CD4-positive, CD25-positive, alpha-beta regulatory T cell (primary cell): ENCODE measurements around the gene ASB13. TPM values are rescaled to one million over a fixed set of nuclear protein-coding genes. Genes with fewer than 3 reads are reported as not detected.

Experiments
- ATAC-seq, 2 donors: fragments of 150-1000 bp; cut with Tn5 transposase; one replicate each; pipeline ENCODE4 v1.10.0; 2021; ENCODE audit warnings: low read depth in 2 of 2, moderate number of reproducible peaks in 2 of 2, moderate library complexity in 1 of 2
- DNase-seq, 3 donors: peaks; one replicate each; pipeline versions ENCODE4 v3.0.0 to v3.0.0-alpha.2; 2012 to 2022; ENCODE audit warnings: mixed read lengths in 1 of 3
- H3K27ac ChIP-seq: one replicate; pipeline ENCODE4 v1.7.0; 2013; ENCODE audit warnings: mild to moderate bottlenecking, low read length; ENCODE audit not compliant: insufficient read depth, poor library complexity, severe bottlenecking
- H3K27me3 ChIP-seq: one replicate; pipeline ENCODE4 v1.7.0; 2013; ENCODE audit warnings: low read length; ENCODE audit not compliant: control insufficient read depth, insufficient read depth
- H3K36me3 ChIP-seq: one replicate; pipeline ENCODE4 v1.7.0; 2013; ENCODE audit warnings: mild to moderate bottlenecking, low read length, moderate library complexity; ENCODE audit not compliant: control insufficient read depth, insufficient read depth
- H3K4me1 ChIP-seq: 2 replicates; pipeline ENCODE4 v1.7.0; 2013; ENCODE audit warnings: mild to moderate bottlenecking, low read length; ENCODE audit not compliant: insufficient read depth, control insufficient read depth, poor library complexity, severe bottlenecking
- H3K4me3 ChIP-seq: one replicate; pipeline ENCODE4 v1.7.0; 2013; ENCODE audit warnings: low read depth, mild to moderate bottlenecking, low read length, moderate library complexity
- H3K9me3 ChIP-seq, 2 experiments: 1 replicate in 1 of 2; 2 replicates in 1 of 2; pipeline ENCODE4 v1.7.0; 2013; ENCODE audit warnings: low read length in 2 of 2, mild to moderate bottlenecking in 1 of 2, moderate library complexity in 1 of 2; ENCODE audit not compliant: control insufficient read depth in 2 of 2
- H3K27ac Mint-ChIP-seq, 3 donors: one replicate each; pipeline ENCODE4 v1.8.0; 2020 to 2022; ENCODE audit warnings: mild to moderate bottlenecking in 3 of 3, mixed read lengths in 3 of 3, moderate library complexity in 2 of 3
- H3K27me3 Mint-ChIP-seq: one replicate; pipeline ENCODE4 v1.8.0; 2022; ENCODE audit warnings: mild to moderate bottlenecking, mixed read lengths
- H3K36me3 Mint-ChIP-seq: one replicate; pipeline ENCODE4 v1.8.0; 2020; ENCODE audit warnings: mixed read lengths
- H3K4me1 Mint-ChIP-seq, 4 donors: one replicate each; pipeline ENCODE4 v1.8.0; 2020 to 2022; ENCODE audit warnings: mixed read lengths in 4 of 4, mild to moderate bottlenecking in 1 of 4
- H3K4me3 Mint-ChIP-seq, 4 donors: one replicate each; pipeline ENCODE4 v1.8.0; 2020 to 2022; ENCODE audit warnings: mild to moderate bottlenecking in 4 of 4, mixed read lengths in 4 of 4, moderate library complexity in 3 of 4
- H3K9me3 Mint-ChIP-seq, 7 donors: one replicate each; pipeline ENCODE4 v1.8.0; 2020 to 2022; ENCODE audit warnings: mixed read lengths in 7 of 7, mild to moderate bottlenecking in 3 of 7, moderate library complexity in 2 of 7
- polyA plus RNA-seq, 4 donors: library from polyadenylated mRNA; unstranded; fragments of 300-500 nt; fragmentation: Illumina TruSeq; gene quantifications; one replicate each; pipeline ENCODE4 v1.2.3, GENCODE V29; 2021
- total RNA-seq: library from RNA; stranded (reverse); gene quantifications from one replicate; pipeline ENCODE4 v1.2.3, GENCODE V29; 2022

Gene ASB13
- total and polyA plus RNA-seq, 5 donors from 2014 or later: 2.9 to 16.0 (median 12.6) TPM

- Histone ChIP-seq H3K27me3 (no peaks in the 10 kb centered on the region), H3K4me1 (peaks cover 9% of the 10 kb centered on the region), H3K9me3 (no peaks in the 10 kb centered on the region), H3K4me3 (no peak overlapping the region), H3K36me3 (no peaks in the 10 kb centered on the region), H3K27ac (no peak overlapping the region)
- Mint-ChIP-seq H3K4me1 (peaks cover 11 to 58% (median 28%) of the 10 kb centered on the region in 4 donors), H3K9me3 (no peaks in the 10 kb centered on the region), H3K27me3 (peaks cover 4% of the 10 kb centered on the region), H3K36me3 (no peaks in the 10 kb centered on the region), H3K4me3 (peak overlapping the region in 2 of 4 donors; percentile 59 to 79), H3K27ac (peak overlapping the region in 2 of 3 donors; percentile 8 to 44)
- ATAC-seq (peak; percentile 69 to 71), DNase-seq (peak in 1 of 3 donors; percentile 40)
Observed at GRCh38 chr10:5659702-5660528, 6.5 kb downstream of the ASB13 start.

- Histone ChIP-seq H3K27me3 (no peaks in the 10 kb centered on the region), H3K9me3 (no peaks in the 10 kb centered on the region), H3K4me3 (no peak overlapping the region), H3K4me1 (peaks cover 9% of the 10 kb centered on the region), H3K27ac (no peak overlapping the region), H3K36me3 (no peaks in the 10 kb centered on the region)
- H3K27ac Mint-ChIP-seq: peak overlapping the region in 1 of 3 donors; percentile 44
- H3K27me3 Mint-ChIP-seq: peaks cover 4% of the 10 kb centered on the region
- H3K36me3 Mint-ChIP-seq: no peaks in the 10 kb centered on the region
- no peaks in the 10 kb centered on the region for H3K9me3 Mint-ChIP-seq
- ATAC-seq (no peak), DNase-seq (no peak)
- peaks cover 11 to 62% (median 26%) of the 10 kb centered on the region in 4 donors for H3K4me1 Mint-ChIP-seq
- H3K4me3 Mint-ChIP-seq: peak overlapping the region in 1 of 4 donors; percentile 79
Observed at GRCh38 chr10:5658871-5659618, 7.3 kb downstream of the ASB13 start.

- Mint-ChIP-seq H3K27ac (peak overlapping the region in 2 of 3 donors; percentile 72 to 79), H3K4me1 (peaks cover 11 to 58% (median 25%) of the 10 kb centered on the region in 4 donors), H3K36me3 (no peaks in the 10 kb centered on the region), H3K9me3 (no peaks in the 10 kb centered on the region), H3K4me3 (peak overlapping the region; percentile 0 to 51 (median 40)), H3K27me3 (peaks cover 4% of the 10 kb centered on the region)
- H3K9me3 ChIP-seq: no peaks in the 10 kb centered on the region
- H3K27me3 ChIP-seq: no peaks in the 10 kb centered on the region
- peaks cover 9% of the 10 kb centered on the region for H3K4me1 ChIP-seq
- no peak for ATAC-seq
- peak in 2 of 3 donors; percentile 14 to 37 for DNase-seq
- H3K27ac ChIP-seq: no peak overlapping the region
- peak overlapping the region; percentile 54 for H3K4me3 ChIP-seq
- H3K36me3 ChIP-seq: no peaks in the 10 kb centered on the region
Observed at GRCh38 chr10:5656737-5657579, 9.4 kb downstream of the ASB13 start.

GRCh38 chr10:5655121-5655520, 11.3 kb downstream of the ASB13 start:
- Mint-ChIP-seq H3K27ac (peak overlapping the region in 2 of 3 donors; percentile 64 to 67), H3K27me3 (peaks cover 4% of the 10 kb centered on the region), H3K4me3 (peak overlapping the region in 1 of 4 donors; percentile 9), H3K4me1 (peaks cover 11 to 49% (median 22%) of the 10 kb centered on the region in 4 donors), H3K9me3 (no peaks in the 10 kb centered on the region), H3K36me3 (peaks cover 2% of the 10 kb centered on the region)
- H3K4me1 ChIP-seq: peaks cover 9% of the 10 kb centered on the region
- DNase-seq (peak in 1 of 3 donors; percentile 37), ATAC-seq (no peak)
- no peak overlapping the region for H3K27ac ChIP-seq
- H3K9me3 ChIP-seq: no peaks in the 10 kb centered on the region
- no peak overlapping the region for H3K4me3 ChIP-seq
- H3K36me3 ChIP-seq: no peaks in the 10 kb centered on the region
- H3K27me3 ChIP-seq: no peaks in the 10 kb centered on the region

GRCh38 chr10:5654218-5654755, 12.1 kb downstream of the ASB13 start:
- Histone ChIP-seq H3K9me3 (no peaks in the 10 kb centered on the region), H3K27me3 (no peaks in the 10 kb centered on the region), H3K27ac (no peak overlapping the region), H3K4me1 (peaks cover 9% of the 10 kb centered on the region), H3K36me3 (no peaks in the 10 kb centered on the region), H3K4me3 (no peak overlapping the region)
- Mint-ChIP-seq H3K4me1 (peaks cover 11 to 45% (median 15%) of the 10 kb centered on the region in 4 donors), H3K36me3 (peaks cover 6% of the 10 kb centered on the region), H3K9me3 (no peaks in the 10 kb centered on the region), H3K27me3 (peaks cover 4% of the 10 kb centered on the region), H3K27ac (peak overlapping the region in 1 of 3 donors; percentile 7), H3K4me3 (no peak overlapping the region)
- DNase-seq (no peak), ATAC-seq (no peak)

- H3K27ac Mint-ChIP-seq: no peak overlapping the region
- H3K9me3 Mint-ChIP-seq: no peaks in the 10 kb centered on the region
- Histone ChIP-seq H3K4me1 (peaks cover 9% of the 10 kb centered on the region), H3K4me3 (no peak overlapping the region), H3K36me3 (no peaks in the 10 kb centered on the region), H3K9me3 (no peaks in the 10 kb centered on the region), H3K27me3 (no peaks in the 10 kb centered on the region), H3K27ac (no peak overlapping the region)
- H3K4me1 Mint-ChIP-seq: peaks cover 11 to 40% (median 15%) of the 10 kb centered on the region in 4 donors
- H3K27me3 Mint-ChIP-seq: no peaks in the 10 kb centered on the region
- ATAC-seq (no peak), DNase-seq (no peak)
- no peak overlapping the region for H3K4me3 Mint-ChIP-seq
- H3K36me3 Mint-ChIP-seq: peaks cover 6% of the 10 kb centered on the region
Observed at GRCh38 chr10:5652746-5653145, 13.6 kb downstream of the ASB13 start.

- Mint-ChIP-seq H3K9me3 (no peaks in the 10 kb centered on the region), H3K27ac (peak overlapping the region in 1 of 3 donors; percentile 51), H3K4me1 (peaks cover 5 to 26% (median 7%) of the 10 kb centered on the region in 4 donors), H3K27me3 (no peaks in the 10 kb centered on the region), H3K36me3 (peaks cover 11% of the 10 kb centered on the region), H3K4me3 (no peak overlapping the region)
- Histone ChIP-seq H3K9me3 (no peaks in the 10 kb centered on the region), H3K27ac (no peak overlapping the region), H3K36me3 (no peaks in the 10 kb centered on the region), H3K4me1 (no peaks in the 10 kb centered on the region), H3K27me3 (no peaks in the 10 kb centered on the region), H3K4me3 (no peak overlapping the region)
- DNase-seq (no peak), ATAC-seq (no peak)
Observed at GRCh38 chr10:5651388-5651764, 15.0 kb downstream of the ASB13 start.
